ENCODE data around the gene VTI1A. TPM values are rescaled to one million over a fixed set of nuclear protein-coding genes. Genes with fewer than 3 reads are reported as not detected.

Gene VTI1A
- total and polyA plus RNA-seq, 9 donors = 7.8 to 48.2 (median 20.0) TPM

DNA sequence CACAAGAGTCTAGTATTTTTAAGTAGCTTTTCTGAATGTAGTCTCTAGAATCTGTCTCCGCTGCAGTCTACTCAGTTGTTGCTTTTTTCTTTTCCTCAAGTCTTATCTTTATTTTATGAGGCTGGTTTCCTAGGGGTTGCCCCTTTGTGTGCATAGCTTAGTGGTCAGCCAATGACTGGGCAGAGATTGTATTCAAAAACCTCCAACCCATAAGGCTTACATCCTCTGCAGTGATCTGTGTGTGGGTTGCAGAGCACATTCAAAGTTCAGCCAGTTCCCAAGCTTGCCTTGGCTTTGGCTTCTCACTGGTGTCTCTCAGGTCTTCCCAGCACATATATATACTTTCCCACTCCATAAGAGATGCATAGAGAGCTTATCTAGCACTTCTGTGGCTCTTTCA is 343.0 kb downstream of the VTI1A start:
- Histone ChIP-seq H3K27me3 (no peaks in the 10 kb centered on the region), H3K36me3 (no peaks in the 10 kb centered on the region), H3K4me3 (no peak overlapping the region), H3K27ac (no peak overlapping the region), H3K9me3 (no peaks in the 10 kb centered on the region), H3K4me1 (ENCODE audit: insufficient read depth) (peaks cover 2% of the 10 kb centered on the region)
- 96 to 97% (median 97%) methylated on average over 1 of the region's 1 CpG for WGBS, 3 donors
- DNase-seq = no peak
- intact Hi-C loops (cut with DNase I) = no loop called here
- TF ChIP-seq POLR2A (IDR thresholded peaks at IDR 0.05) (no peak), EP300 (IDR thresholded peaks at IDR 0.05) (no peak)
- TF ChIP-seq, protein P1, sequence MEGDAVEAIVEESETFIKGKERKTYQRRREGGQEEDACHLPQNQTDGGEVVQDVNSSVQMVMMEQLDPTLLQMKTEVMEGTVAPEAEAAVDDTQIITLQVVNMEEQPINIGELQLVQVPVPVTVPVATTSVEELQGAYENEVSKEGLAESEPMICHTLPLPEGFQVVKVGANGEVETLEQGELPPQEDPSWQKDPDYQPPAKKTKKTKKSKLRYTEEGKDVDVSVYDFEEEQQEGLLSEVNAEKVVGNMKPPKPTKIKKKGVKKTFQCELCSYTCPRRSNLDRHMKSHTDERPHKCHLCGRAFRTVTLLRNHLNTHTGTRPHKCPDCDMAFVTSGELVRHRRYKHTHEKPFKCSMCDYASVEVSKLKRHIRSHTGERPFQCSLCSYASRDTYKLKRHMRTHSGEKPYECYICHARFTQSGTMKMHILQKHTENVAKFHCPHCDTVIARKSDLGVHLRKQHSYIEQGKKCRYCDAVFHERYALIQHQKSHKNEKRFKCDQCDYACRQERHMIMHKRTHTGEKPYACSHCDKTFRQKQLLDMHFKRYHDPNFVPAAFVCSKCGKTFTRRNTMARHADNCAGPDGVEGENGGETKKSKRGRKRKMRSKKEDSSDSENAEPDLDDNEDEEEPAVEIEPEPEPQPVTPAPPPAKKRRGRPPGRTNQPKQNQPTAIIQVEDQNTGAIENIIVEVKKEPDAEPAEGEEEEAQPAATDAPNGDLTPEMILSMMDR (IDR thresholded peaks at IDR 0.05) = no peak

DNA sequence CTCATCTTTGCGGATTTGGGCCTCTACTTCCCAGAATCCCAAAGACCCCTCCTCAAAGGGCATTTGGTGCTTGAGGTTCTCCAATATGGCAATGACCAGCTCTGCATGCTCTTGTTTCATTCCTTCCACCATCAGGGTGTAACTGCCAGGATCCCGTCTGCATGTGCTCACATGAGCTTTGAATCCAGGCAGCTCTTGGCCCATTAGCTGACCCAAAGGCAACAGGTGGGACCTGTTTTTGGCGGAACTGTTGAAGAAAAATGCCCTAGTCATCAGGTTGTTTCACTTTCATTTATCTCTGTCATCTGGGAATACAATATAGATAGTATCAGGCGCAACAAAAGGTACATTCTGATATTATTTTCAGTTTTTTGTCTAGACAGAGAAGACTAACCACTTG is 343.9 kb downstream of the VTI1A start:
- H3K9me3 ChIP-seq = no peaks in the 10 kb centered on the region
- H3K4me1 ChIP-seq (ENCODE audit: insufficient read depth) = peaks cover 2% of the 10 kb centered on the region
- H3K36me3 ChIP-seq = no peaks in the 10 kb centered on the region
- H3K27me3 ChIP-seq = no peaks in the 10 kb centered on the region
- intact Hi-C loops (cut with DNase I) = no loop called here
- DNase-seq = no peak
- H3K4me3 ChIP-seq = no peak overlapping the region
- WGBS, 3 donors = 96 to 98% (median 98%) methylated on average over 4 of the region's 4 CpGs
- H3K27ac ChIP-seq = no peak overlapping the region
- TF ChIP-seq, protein P1 (IDR thresholded peaks at IDR 0.05) = no peak
- TF ChIP-seq EP300 (IDR thresholded peaks at IDR 0.05) = no peak
- TF ChIP-seq POLR2A (IDR thresholded peaks at IDR 0.05) = no peak

DNA sequence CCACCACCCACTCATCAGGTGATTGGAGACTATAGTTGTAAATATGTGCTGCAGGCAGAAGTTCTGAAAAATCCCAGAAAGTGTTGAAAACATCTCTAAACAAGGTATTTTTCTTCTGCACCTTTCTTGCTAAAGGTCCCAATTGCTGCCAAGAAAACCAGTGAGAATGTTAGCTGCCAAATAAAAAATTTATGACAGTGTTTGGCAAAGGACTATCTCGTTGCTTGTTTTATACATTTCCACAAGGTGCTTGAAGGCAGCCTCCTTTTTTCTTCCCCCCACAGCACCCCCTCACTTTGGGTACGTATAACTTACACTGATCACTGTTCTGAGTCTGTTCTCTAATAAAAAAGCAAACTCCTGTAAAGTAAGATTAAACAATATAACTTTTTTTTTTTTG is 344.4 kb downstream of the VTI1A start:
- intact Hi-C loops (cut with DNase I) = no loop called here
- no peak overlapping the region for H3K27ac ChIP-seq
- WGBS, 3 donors = 49 to 52% (median 49%) methylated on average over 2 of the region's 2 CpGs
- no peak for TF ChIP-seq POLR2A (IDR thresholded peaks at IDR 0.05)
- TF ChIP-seq, protein P1 (IDR thresholded peaks at IDR 0.05) = no peak
- TF ChIP-seq EP300 (IDR thresholded peaks at IDR 0.05) = no peak
- no peaks in the 10 kb centered on the region for H3K36me3 ChIP-seq
- H3K27me3 ChIP-seq = no peaks in the 10 kb centered on the region
- H3K4me1 ChIP-seq (ENCODE audit: insufficient read depth) = peaks cover 2% of the 10 kb centered on the region
- DNase-seq = no peak
- H3K4me3 ChIP-seq = no peak overlapping the region
- H3K9me3 ChIP-seq = no peaks in the 10 kb centered on the region

DNA sequence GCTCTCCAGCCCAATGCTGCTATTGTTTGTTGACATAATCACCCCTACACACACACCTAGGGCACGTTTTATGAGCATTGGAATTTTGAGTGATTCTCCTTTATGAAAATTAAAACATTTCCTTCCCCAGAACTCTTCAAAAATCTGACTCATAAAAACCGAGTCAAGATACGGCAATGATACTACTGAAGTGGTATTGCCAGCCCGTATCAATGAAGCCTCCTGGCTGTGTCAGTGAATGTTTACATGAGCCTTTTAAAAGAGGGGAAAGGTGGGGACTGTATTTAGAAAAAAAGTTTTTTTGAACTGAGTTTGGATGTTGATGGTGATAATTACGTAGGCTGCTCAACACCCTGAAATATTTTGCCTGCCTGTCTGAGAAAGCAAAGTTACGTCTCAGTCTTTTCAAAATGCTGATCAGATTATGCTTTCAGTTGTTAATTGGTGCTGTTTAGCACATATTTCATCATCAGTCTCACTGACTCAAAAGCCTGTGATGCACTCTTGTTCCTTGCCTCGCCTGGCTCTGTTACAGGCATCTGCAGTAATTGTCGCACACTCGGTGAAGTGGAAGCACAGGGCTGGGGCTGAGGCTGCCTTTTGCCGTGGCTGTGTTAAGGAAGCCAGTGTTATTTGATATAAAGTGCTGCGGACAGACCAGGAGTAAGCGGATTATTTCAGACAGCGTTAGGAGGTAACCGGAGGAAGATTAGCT is 345.6 kb downstream of the VTI1A start:
- Histone ChIP-seq H3K36me3 (no peaks in the 10 kb centered on the region), H3K27me3 (no peaks in the 10 kb centered on the region), H3K9me3 (no peaks in the 10 kb centered on the region), H3K27ac (no peak overlapping the region), H3K4me3 (no peak overlapping the region), H3K4me1 (ENCODE audit: insufficient read depth) (peaks cover 2% of the 10 kb centered on the region)
- TF ChIP-seq, protein P1 (IDR thresholded peaks at IDR 0.05) = no peak
- TF ChIP-seq POLR2A (IDR thresholded peaks at IDR 0.05) (no peak), EP300 (IDR thresholded peaks at IDR 0.05) (no peak)
- intact Hi-C loops (cut with DNase I) = no loop called here
- peak in 1 of 5 donors; percentile 59 for DNase-seq
- 37 to 45% (median 39%) methylated on average over 14 of the region's 14 CpGs for whole genome bisulfite sequencing, 3 donors

All from ovary (tissue), 9 donors.